HL-60/S4 (cell line): ENCODE measurements around the gene LRRC30.

ENCODE experiments used
- in situ Hi-C: fragments of 300-500 bp; cut with MboI; formaldehyde crosslinking; loops from 2 replicates; pipeline ENCODE4 v1.14.3; 2022; ENCODE audit warnings: low sequenced_read_pairs

LRRC30 gene

GRCh38 chr18:7236933-7237332, 6.0 kb downstream of the LRRC30 start:
- in situ Hi-C loops = no loop called here

GRCh38 chr18:7237673-7238272, 6.9 kb downstream of the LRRC30 start:
- in situ Hi-C loops = no loop called here

DNA sequence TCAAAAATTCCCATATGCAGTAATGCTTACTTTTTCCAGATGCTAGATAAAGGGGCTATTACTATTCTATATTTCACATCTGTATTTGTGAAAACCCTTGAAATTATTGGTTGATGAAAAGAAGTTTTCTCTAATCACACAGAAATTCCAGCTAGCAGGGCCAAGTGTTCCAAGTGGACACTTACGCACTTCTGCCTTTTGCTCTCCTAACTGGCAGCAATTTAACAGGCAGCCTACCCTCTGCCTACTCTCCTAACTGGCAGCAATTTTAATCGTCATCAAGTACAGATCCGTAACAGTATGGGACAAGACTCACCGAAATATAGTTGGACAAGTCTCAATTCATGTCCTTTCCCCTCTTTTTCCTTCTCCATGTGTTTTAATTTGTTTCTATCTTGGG, 12.0 kb downstream of the LRRC30 start:
- in situ Hi-C loops = no loop called here

- in situ Hi-C loops = no loop called here
Observed at GRCh38 chr18:7248877-7249276, 18.0 kb downstream of the LRRC30 start.

DNA sequence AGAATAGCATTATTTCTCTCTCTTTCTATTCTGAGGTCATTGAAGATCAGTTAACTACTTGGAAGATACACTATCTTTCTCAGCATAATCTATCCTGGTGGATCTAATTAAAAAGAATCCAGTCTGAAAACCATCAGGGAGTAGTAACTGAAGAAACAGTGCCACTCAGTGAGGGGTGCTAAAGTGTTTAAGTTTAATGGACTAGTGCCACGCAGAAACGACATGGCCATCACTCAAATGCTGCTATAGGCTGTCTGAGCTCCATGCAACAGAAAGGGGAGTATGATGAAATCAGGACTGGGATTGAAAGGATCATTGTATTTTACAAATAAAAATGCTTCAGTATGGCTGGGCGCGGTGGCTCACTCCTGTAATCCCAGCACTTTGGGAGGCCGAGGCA, 23.3 kb downstream of the LRRC30 start:
- in situ Hi-C loops = no loop called here

- in situ Hi-C loops = no loop called here
Observed at GRCh38 chr18:7255054-7255453, 24.2 kb downstream of the LRRC30 start.

DNA sequence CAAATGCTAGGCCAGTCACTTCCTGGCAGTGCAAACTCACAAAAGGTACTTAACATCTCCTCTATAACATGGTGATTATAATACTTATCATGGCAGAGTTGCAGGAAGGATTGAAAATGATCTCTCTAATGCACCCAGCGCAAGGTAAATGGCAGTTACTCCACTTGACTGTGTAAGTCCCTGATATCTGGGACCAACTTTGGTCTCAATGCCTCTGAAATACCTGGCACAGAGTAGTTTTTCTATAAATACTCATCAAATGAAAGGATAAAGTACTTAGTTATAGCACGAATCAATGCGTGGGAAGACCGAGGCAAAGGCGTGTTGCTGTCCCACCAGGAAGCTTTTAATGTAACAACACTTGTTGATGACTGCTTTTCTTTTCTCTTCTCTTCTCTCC, 24.8 kb downstream of the LRRC30 start:
- in situ Hi-C loops = no loop called here

GRCh38 chr18:7256618-7257425, 25.9 kb downstream of the LRRC30 start:
- in situ Hi-C loops = no loop called here

GRCh38 chr18:7257426-7257740, 26.5 kb downstream of the LRRC30 start:
- in situ Hi-C loops = no loop called here

DNA sequence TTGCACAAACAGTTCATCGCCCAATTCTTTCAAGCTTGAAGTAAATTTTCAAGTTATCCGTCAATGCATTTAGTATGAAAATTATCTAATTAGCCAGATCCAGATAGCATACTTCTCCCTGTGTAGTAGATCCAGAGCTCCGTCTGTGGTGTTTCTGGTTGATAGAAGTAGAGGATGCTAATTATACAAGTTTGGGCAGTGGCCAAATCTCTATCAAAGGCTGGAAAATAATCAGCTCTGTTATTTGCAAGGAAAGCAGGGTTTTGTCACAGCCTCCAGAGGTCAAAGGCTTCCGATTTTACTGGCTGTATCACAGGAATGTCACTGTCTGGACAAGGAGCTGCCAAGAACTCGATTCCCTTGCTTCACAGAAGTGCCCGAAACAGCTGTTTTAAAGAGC, 28.6 kb downstream of the LRRC30 start:
- in situ Hi-C loops = no loop called here

- in situ Hi-C loops = no loop called here
Observed at GRCh38 chr18:7261199-7261598, 30.3 kb downstream of the LRRC30 start.

GRCh38 chr18:7267973-7268372, 37.1 kb downstream of the LRRC30 start:
- in situ Hi-C loops = no loop called here

GRCh38 chr18:7269942-7270341, 39.1 kb downstream of the LRRC30 start:
- in situ Hi-C loops = no loop called here

GRCh38 chr18:7272311-7273049, 41.6 kb downstream of the LRRC30 start:
- in situ Hi-C loops = no loop called here

DNA sequence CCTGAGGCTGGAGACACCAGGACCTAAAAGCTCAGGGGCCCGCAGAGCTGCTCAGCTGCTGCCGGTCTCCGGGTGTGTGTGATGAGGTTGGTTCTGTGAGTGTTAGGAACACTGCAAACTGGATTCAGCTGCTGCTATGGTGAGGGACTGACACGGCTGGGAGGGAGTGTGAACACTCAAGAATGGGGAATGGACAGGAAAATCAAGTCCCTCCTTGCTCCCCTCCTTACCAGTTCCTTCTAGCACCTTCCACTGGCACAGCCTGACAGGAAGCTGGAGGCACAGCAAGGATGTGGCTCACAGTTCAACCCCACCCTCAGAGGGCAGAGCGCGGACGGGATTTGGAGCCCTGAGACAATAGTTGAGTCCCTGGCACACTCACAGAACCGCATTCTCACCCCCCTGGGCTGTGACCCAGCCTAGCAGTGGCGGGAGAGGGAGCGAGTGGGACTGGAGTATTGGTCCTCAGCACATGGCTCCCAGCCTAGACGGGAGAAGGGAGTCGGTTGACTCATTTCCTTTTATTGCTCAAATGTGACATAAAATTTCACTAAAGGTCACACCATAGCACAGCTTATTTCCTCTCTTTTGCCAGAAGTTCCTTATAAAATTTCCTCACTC, 42.5 kb downstream of the LRRC30 start:
- in situ Hi-C loops = no loop called here

DNA sequence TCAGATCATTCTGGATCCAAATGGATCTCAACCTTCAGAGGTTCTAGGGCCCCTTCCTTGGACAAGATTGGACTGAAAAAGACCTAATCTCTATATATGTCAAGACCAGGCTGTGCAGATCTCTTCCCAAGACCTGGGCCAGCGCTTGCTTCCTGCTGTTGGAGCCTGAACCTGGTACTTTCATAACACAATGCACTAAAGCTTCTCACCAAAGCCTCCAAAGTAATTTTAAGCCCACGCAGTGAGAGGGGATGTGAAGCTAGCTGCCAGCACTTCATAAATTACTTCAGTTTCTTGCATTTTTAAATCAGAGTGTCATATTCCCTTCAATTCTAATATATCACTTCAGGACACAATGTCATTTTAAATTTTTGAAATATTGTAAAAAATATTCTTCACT, 50.7 kb downstream of the LRRC30 start:
- in situ Hi-C loops = no loop called here
